Lower leg skin (tissue), 3 donors: ENCODE measurements around the gene DNAAF8.

Source experiments
- POLR2A ChIP-seq, 2 donors: fragments of 450-650 bp; IDR thresholded peaks; one replicate each; pipeline ENCODE4 v1.6.1; 2016 to 2017; ENCODE audit warnings: antibody characterized with exemption in 2 of 2, mild to moderate bottlenecking in 1 of 2, moderate library complexity in 1 of 2
- TF ChIP-seq, protein P1 (sequence below), 3 donors: fragments of 450-650 bp; IDR thresholded peaks; one replicate each; pipeline ENCODE4 v1.5.1; 2016; ENCODE audit warnings: antibody characterized with exemption in 3 of 3, mild to moderate bottlenecking in 3 of 3, moderate library complexity in 2 of 3

DNA sequence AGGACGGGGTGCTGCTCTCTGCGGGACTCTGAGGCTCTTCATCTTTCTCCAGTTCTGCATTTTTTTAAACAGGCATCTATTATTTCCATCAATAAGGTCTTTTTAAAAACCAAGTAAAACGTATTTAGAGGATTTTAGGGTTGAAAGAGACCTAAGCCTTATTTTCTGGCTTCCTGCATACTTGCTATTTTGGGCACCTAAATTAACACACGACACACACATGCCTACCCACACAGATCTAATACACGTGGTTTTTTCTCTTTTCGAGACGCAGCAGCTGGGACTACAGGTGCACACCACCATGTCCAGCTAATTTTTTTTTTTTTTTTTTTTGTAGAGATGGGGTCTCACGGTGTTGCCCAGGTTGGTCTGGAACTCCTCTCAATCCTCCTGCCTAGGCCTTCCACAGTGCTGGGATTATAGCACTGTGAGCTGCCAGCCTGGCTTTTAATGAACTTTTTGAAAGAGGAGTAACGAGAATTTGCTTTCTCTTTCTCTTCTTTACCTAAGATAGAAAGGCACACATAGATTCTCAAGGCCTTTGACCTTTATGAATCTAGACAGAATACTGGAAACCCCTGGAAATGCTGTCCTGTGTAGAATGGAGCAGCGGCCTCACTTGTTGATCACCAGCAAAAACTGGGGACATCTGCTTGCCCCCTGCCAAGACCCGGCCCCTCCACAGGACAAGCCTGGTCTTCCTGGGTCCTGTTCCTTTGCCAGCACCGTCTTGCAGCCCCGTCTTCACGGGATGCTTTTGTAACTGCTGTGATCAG is 13.8 kb downstream of the DNAAF8 start:
- TF ChIP-seq, protein P1, sequence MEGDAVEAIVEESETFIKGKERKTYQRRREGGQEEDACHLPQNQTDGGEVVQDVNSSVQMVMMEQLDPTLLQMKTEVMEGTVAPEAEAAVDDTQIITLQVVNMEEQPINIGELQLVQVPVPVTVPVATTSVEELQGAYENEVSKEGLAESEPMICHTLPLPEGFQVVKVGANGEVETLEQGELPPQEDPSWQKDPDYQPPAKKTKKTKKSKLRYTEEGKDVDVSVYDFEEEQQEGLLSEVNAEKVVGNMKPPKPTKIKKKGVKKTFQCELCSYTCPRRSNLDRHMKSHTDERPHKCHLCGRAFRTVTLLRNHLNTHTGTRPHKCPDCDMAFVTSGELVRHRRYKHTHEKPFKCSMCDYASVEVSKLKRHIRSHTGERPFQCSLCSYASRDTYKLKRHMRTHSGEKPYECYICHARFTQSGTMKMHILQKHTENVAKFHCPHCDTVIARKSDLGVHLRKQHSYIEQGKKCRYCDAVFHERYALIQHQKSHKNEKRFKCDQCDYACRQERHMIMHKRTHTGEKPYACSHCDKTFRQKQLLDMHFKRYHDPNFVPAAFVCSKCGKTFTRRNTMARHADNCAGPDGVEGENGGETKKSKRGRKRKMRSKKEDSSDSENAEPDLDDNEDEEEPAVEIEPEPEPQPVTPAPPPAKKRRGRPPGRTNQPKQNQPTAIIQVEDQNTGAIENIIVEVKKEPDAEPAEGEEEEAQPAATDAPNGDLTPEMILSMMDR (IDR thresholded peaks at IDR 0.05) = no peak
- TF ChIP-seq POLR2A (IDR thresholded peaks at IDR 0.05) = no peak
